ENCODE results near the gene UNC5A. TPM values are rescaled to one million over a fixed set of nuclear protein-coding genes. Genes with fewer than 3 reads are reported as not detected.

Gene UNC5A
- polyA plus RNA-seq, 1 of the 3 experiments (the other 2 are of a cell fraction), result 0.46 TPM

DNA sequence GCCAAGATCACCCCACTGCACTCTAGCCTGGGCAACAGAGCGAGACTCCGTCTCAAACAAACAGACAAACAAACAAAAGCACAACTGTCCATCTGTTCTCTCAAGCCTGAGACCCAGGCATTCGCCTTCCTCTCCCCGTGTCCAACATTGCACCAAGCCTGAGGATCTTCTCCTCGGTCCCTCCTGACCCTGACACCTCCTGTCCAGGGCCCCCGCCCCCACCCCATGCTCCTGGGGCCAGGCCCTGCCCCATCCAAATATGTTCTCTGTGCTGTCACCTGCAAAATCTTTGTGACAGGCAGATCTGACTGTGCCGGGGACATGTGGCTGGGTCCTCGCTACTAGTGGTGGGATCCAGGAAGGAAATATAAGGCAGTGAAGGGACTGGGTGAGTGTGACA is 33.4 kb upstream of the UNC5A start:
- no peaks in the 10 kb centered on the region for H3K36me3 ChIP-seq (replicated peaks in 1 of 2; ENCODE audit: control insufficient read depth in 1 of 2, insufficient read depth in 2 of 2, low read length in 1 of 2)
- ChIA-PET CTCF (no interaction called here), POLR2A (no interaction called here)
- no peaks in the 10 kb centered on the region for H3K79me2 ChIP-seq (ENCODE audit: insufficient read depth)
- no peak overlapping the region for H2AFZ ChIP-seq (ENCODE audit: low read depth)
- no peaks in the 10 kb centered on the region for H3K4me1 ChIP-seq (ENCODE audit: control insufficient read depth in 1 of 2, insufficient read depth in 2 of 2, low read depth in 1 of 2, low read length in 1 of 2)
- no peak for DNase-seq
- TF ChIP-seq GABPA (IDR thresholded peaks at IDR 0.05; ENCODE audit: low read depth), result no peak
- no peak for TF ChIP-seq SMC3 (IDR thresholded peaks at IDR 0.05; ENCODE audit: low read depth, low read length)
- TF ChIP-seq MEF2A (IDR thresholded peaks at IDR 0.05; ENCODE audit: borderline replicate concordance, low read depth), result no peak
- TF ChIP-seq, protein P1, sequence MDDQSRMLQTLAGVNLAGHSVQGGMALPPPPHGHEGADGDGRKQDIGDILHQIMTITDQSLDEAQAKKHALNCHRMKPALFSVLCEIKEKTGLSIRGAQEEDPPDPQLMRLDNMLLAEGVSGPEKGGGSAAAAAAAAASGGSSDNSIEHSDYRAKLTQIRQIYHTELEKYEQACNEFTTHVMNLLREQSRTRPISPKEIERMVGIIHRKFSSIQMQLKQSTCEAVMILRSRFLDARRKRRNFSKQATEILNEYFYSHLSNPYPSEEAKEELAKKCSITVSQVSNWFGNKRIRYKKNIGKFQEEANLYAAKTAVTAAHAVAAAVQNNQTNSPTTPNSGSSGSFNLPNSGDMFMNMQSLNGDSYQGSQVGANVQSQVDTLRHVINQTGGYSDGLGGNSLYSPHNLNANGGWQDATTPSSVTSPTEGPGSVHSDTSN (IDR thresholded peaks at IDR 0.05), result no peak
- TF ChIP-seq NFIC (IDR thresholded peaks at IDR 0.05; ENCODE audit: borderline replicate concordance), result no peak
- TF ChIP-seq GATA2 (CRISPR knock-in tag; IDR thresholded peaks at IDR 0.05), result no peak
- TF ChIP-seq EZH2phosphoT487 (IDR thresholded peaks at IDR 0.05; ENCODE audit: borderline replicate concordance, low read depth), result no peak
- no peak for TF ChIP-seq RCOR1 (IDR thresholded peaks at IDR 0.05; ENCODE audit: low read length)
- TF ChIP-seq NRF1 (IDR thresholded peaks at IDR 0.05; ENCODE audit: low read depth, low read length), result no peak
- TF ChIP-seq, protein P2, sequence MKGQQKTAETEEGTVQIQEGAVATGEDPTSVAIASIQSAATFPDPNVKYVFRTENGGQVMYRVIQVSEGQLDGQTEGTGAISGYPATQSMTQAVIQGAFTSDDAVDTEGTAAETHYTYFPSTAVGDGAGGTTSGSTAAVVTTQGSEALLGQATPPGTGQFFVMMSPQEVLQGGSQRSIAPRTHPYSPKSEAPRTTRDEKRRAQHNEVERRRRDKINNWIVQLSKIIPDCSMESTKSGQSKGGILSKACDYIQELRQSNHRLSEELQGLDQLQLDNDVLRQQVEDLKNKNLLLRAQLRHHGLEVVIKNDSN (IDR thresholded peaks at IDR 0.05; ENCODE audit: borderline replicate concordance, low read depth), result no peak
- TF ChIP-seq CHD2 (IDR thresholded peaks at IDR 0.05; ENCODE audit: low read length, partially characterized antibody), result no peak
- no peaks in the 10 kb centered on the region for H3K27me3 ChIP-seq (ENCODE audit: insufficient read depth)
- H3K27ac ChIP-seq (ENCODE audit: low read depth in 2 of 2, low read length in 1 of 2), result no peak overlapping the region
- no peaks in the 10 kb centered on the region for H3K9me3 ChIP-seq
- WGBS (ENCODE audit: low lambda C conversion rate), result 57% methylated on average over 6 of the region's 8 CpGs
- no peak overlapping the region for H3K4me2 ChIP-seq
- no peak overlapping the region for H3K4me3 ChIP-seq (ENCODE audit: low read depth in 2 of 2, low read length in 1 of 2)
- no peaks in the 10 kb centered on the region for H3K9me2 ChIP-seq
- no peak overlapping the region for H3K9ac ChIP-seq
- no peaks in the 10 kb centered on the region for H3F3A ChIP-seq (replicated peaks; ENCODE audit: insufficient read depth)
- no peaks in the 10 kb centered on the region for H4K20me1 ChIP-seq (ENCODE audit: insufficient read depth)

DNA sequence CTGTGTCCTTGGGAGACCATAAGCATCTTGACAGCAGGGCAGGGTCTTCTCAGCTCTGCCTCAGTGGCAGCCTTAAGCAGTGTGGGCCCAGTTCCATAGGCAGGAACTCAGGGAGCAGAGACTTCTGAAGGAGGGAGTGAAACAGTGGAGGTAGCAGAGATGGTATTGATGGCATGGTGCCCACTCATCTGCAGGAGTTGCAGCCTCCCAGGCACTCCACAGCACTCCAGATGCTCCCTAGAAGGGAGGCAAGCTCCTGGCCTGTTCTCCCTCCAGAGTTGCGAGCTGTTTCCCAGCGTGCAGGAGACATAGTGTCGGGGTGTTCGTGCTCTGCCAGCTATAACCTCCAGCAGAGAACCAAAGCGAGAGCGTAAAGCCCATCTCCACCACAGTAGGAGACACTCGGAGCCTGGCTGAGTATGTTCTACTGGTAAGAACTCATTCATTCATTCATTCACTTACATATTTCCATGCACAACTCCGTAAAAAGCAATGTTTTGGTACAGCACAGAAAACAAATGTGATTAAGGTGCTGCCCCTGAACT is 31.4 kb upstream of the UNC5A start:
- H3F3A ChIP-seq (replicated peaks; ENCODE audit: insufficient read depth), result no peaks in the 10 kb centered on the region
- H3K79me2 ChIP-seq (ENCODE audit: insufficient read depth), result no peaks in the 10 kb centered on the region
- H3K9me3 ChIP-seq, result no peaks in the 10 kb centered on the region
- H3K27ac ChIP-seq (ENCODE audit: low read depth in 2 of 2, low read length in 1 of 2), result no peak overlapping the region
- TF ChIP-seq FOXJ3 (CRISPR knock-in tag; IDR thresholded peaks at IDR 0.05), result no peak
- no peak for TF ChIP-seq GABPA (IDR thresholded peaks at IDR 0.05; ENCODE audit: low read depth)
- no peak for TF ChIP-seq TCF12 (IDR thresholded peaks at IDR 0.05)
- DNase-seq, result no peak
- H3K9ac ChIP-seq, result no peak overlapping the region
- H3K4me1 ChIP-seq (ENCODE audit: control insufficient read depth in 1 of 2, insufficient read depth in 2 of 2, low read depth in 1 of 2, low read length in 1 of 2), result no peaks in the 10 kb centered on the region
- POLR2A ChIA-PET, result no interaction called here
- no peak overlapping the region for H3K4me3 ChIP-seq (ENCODE audit: low read depth in 2 of 2, low read length in 1 of 2)
- no peaks in the 10 kb centered on the region for H3K27me3 ChIP-seq (ENCODE audit: insufficient read depth)
- H4K20me1 ChIP-seq (ENCODE audit: insufficient read depth), result no peaks in the 10 kb centered on the region
- CTCF ChIA-PET, result interaction anchor here (1.0 kb wide), 1 partner anchor 122 kb away, joined by 3 read pairs; no protein-coding TSS in a partner anchor
- no peaks in the 10 kb centered on the region for H3K9me2 ChIP-seq
- H3K36me3 ChIP-seq (replicated peaks in 1 of 2; ENCODE audit: control insufficient read depth in 1 of 2, insufficient read depth in 2 of 2, low read length in 1 of 2), result no peaks in the 10 kb centered on the region
- H3K4me2 ChIP-seq, result no peak overlapping the region
- WGBS (ENCODE audit: low lambda C conversion rate), result 79% methylated on average over 8 of the region's 8 CpGs
- no peak overlapping the region for H2AFZ ChIP-seq (ENCODE audit: low read depth)
